Transverse colon (tissue), 3 donors: ENCODE results near the gene RSPH4A.

Source experiments
- EP300 ChIP-seq: sonication (generic); formaldehyde crosslinking; IDR thresholded peaks from one replicate; pipeline ENCODE4 v1.6.1; 2017; ENCODE audit warnings: antibody characterized with exemption, low read depth
- POLR2A ChIP-seq: fragments of 450-650 bp; IDR thresholded peaks from one replicate; pipeline ENCODE4 v1.6.1; 2016; ENCODE audit warnings: antibody characterized with exemption, mild to moderate bottlenecking, moderate library complexity
- TF ChIP-seq, protein P1 (sequence below), 5 experiments: fragments of 200-600 bp in 3 of 5; fragments of 450-650 bp in 2 of 5; sonication (generic) in 3 of 5; IDR thresholded peaks; 1 replicate in 2 of 5; 2 replicates in 3 of 5; pipeline ENCODE4 v1.5.1; 2016 to 2017; ENCODE audit warnings: antibody characterized with exemption in 5 of 5, inconsistent platforms in 3 of 5, mild to moderate bottlenecking in 2 of 5, moderate library complexity in 1 of 5

DNA sequence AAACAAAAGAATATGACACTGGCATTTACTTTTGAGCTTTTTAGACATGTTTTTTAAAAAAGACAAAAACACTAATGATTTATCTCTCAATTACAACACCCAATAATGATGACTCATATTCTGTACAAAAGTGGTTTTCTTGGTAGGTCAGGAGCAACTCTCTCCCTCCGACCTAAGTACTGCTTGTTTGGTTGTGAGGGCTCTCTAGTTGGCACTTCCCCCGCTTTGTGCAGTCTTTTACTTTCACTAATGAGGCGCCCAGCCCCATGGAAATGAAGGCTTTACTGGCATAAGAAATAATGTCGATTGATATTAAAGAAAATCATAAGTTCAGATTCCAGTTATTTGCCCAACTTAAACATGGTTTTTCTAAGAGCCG lies 66.0 kb downstream of the RSPH4A start:
- no peak for TF ChIP-seq POLR2A
- TF ChIP-seq EP300 = no peak
- TF ChIP-seq, protein P1, sequence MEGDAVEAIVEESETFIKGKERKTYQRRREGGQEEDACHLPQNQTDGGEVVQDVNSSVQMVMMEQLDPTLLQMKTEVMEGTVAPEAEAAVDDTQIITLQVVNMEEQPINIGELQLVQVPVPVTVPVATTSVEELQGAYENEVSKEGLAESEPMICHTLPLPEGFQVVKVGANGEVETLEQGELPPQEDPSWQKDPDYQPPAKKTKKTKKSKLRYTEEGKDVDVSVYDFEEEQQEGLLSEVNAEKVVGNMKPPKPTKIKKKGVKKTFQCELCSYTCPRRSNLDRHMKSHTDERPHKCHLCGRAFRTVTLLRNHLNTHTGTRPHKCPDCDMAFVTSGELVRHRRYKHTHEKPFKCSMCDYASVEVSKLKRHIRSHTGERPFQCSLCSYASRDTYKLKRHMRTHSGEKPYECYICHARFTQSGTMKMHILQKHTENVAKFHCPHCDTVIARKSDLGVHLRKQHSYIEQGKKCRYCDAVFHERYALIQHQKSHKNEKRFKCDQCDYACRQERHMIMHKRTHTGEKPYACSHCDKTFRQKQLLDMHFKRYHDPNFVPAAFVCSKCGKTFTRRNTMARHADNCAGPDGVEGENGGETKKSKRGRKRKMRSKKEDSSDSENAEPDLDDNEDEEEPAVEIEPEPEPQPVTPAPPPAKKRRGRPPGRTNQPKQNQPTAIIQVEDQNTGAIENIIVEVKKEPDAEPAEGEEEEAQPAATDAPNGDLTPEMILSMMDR (IDR thresholded peaks at IDR 0.05) = no peak
